T47D (cell line): ENCODE measurements around the gene NPIPB6.

Experiments
- DNase-seq, 2 experiments: peaks; one replicate each; pipeline versions ENCODE4 v3.0.0 to v3.0.0-alpha.2; 2011 to 2012; ENCODE audit warnings: low read depth in 1 of 2, low spot score in 1 of 2
- JUND ChIP-seq: IDR thresholded peaks from 2 replicates; pipeline ENCODE4 v1.6.1; 2012; ENCODE audit warnings: low read depth
- in situ Hi-C: cut with HindIII; loops from 2 replicates; pipeline ENCODE4 v1.10.0; 2016; ENCODE audit warnings: low sequenced_read_pairs, low pct_unique_long_range_greater_than_20kb

Gene NPIPB6

DNA sequence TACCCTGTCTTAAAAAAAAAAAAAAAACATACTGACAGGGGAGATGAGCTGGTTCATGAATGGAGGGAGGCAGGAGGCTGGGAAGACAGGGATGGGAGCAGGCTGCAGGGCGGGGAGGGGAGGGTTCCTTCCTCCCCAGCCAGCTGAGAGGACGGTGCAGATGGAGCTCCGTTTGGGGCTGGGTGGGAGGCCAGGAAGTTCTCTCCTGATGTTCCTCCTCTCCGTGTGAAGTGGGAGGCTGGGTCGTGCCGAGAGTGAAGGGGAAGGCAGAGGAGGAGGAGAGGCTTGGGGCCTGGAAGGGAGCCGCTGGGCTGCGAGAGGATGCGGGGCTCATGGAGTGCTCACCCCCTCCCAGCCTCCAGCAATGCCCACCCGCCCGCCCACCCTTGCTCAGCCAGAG lies 49.7 kb downstream of the NPIPB6 start:
- in situ Hi-C loops, result no loop called here
- DNase-seq, result no peak
- TF ChIP-seq JUND, result no peak

DNA sequence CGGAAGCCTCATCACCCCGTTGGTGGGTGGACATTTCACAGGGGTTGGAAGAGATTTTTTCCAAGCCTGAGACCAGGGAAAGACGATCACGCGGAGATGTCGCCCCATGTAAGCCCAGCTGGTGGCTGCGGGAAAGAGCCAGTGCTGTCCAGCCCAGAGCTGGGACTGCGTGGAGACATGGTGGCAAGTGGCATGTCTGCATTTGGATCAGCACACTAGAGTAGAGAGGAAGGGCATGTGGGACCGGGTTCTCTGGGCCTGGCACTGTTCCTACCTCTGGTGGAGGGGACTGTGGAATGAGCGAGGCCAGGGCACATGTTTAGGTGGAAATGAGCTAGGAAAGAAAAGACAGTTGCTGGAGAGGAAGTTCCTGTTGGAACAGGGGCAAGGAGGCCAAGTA lies 51.0 kb downstream of the NPIPB6 start:
- TF ChIP-seq JUND, result no peak
- in situ Hi-C loops, result no loop called here
- no peak for DNase-seq

DNA sequence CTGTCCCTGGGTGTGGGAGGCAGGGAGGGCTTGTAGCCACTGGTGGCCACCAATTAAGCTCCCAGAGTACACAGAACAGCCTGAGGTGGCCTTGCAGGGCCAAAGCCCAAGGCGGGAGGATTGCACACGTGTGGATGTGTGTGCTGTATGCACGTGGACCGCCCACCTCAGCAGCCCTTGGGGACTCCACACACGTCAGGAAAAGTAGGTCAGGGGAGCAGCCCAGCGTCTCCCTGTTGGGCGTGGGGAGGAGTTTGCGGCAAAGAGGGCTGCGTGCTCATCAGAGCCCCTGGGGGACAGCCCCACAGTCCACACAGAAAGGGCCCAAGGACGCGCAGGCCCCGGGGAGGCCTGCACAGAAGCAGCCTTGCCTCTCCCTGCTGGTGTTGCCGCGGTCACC lies 51.4 kb downstream of the NPIPB6 start:
- in situ Hi-C loops, result no loop called here
- no peak for TF ChIP-seq JUND
- DNase-seq, result no peak

DNA sequence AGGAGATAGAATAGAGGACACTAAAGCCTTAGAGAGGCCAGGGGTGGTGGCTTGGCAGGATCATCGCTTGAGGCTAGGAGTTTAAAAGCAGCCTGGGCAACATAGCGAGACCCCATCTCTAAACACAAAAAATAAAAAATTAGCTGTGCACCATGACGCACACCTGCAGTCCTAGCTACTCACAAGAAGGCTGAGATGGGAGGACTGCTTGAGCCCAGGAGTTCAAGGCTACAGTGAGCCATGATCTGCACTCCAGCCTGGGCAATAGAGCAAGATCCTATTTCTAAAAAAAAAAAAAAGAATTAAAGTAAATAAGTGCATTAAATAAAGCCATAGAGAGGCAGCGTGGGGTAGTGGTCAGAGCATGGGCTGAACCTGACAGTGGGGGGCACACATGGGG lies 51.9 kb downstream of the NPIPB6 start:
- in situ Hi-C loops, result no loop called here
- no peak for DNase-seq
- TF ChIP-seq JUND, result no peak

DNA sequence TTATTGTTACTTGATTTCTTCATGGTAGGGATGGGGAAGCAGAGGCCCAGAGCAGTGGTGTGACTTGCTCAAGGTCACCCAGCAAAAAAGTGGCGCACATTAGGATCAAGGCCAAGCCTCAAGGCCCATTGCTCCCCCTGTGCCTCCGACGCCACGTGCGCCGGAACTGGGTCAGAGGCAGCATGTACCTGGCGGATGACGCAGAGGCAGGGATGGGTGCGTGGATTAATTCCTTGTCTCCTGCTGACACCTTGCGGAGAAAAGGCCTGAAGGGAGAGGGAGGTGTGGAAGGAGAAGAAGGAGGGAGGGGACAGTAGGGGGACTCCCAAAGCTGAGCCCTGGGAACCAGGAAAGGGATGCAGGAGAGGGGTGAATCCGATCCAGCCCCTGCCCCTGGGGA lies 52.5 kb downstream of the NPIPB6 start:
- no peak for DNase-seq
- TF ChIP-seq JUND, result no peak
- in situ Hi-C loops, result no loop called here

DNA sequence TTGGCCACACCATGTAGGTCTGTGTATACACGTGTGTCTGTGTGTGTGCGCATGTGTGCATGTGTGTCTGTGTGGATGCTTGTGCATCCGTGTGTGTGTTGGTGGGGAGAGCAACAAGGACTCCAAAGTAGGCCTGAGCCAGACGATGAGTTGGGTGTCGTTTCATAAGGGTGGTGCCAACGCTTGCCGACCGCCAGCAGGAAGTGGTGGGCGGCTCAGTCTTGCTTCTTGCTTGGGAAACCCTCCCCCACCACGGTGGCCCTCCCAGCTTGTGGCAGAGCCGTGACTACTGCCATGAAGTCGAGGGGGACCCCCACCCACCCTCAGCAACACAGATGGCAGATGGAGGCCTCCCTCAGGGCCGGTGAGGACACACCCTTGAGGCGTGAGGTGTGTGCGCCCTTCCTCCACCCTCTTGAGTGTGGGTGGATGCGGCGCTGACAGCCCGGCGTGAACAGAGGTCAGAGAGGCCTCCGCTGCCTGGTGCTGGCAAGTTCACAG lies 53.4 kb downstream of the NPIPB6 start:
- TF ChIP-seq JUND, result no peak
- DNase-seq, result no peak
- in situ Hi-C loops, result no loop called here

DNA sequence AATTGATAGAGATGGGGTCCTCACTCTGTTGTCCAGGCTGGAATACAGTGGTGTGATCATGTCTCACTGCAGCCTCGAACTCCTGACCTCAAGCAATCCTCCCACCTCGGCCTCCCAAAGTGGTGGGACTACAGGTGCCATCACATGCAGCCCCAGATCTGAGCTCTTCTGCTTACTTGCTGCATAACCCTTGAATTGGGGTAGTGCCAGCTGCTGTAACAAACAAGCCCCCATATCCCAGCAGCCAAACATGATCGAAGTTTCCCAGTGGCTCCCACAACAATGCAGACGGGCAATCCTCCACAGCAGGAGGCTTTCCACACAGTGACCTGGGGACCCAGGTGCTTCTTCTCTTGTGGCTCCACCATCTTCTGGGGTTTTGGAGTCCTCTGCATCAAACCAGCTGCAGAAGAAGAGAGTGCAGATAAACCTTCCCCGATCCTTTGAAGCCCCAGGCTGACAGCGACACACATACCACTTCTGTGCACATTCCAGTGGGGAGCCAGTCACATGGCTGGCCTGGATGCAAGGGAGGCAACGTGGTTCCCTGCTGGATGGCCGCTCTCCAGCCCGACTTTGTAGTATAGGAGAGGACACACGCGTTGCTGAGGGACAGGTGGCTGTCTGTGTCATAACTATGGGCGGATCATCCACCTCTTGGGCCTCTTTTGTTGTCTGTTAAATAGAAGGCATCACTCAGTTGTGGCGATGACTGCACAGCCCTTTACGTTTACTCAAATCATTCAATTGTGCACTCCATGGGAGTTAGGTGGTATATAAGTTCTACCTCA lies 54.3 kb downstream of the NPIPB6 start:
- in situ Hi-C loops, result no loop called here
- TF ChIP-seq JUND, result no peak
- no peak for DNase-seq

DNA sequence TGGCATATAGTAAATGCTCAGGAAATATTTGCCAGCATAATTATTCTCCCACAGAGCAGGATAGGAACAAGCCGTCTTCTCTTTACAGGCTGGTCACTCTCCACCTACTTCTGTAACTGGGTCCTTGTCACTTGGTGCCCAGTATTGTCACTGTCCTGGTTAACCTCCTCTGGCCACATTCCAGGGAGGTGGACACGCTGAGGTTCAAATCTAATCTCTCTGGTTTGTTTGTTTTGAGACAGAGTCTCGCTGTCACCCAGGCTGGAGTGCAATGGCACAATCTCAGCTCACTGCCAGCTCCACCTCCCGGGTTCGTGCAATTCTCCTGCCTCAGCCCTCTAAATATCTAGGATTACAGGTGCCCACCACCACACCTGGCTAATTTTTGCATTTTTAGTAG lies 55.4 kb downstream of the NPIPB6 start:
- no peak for DNase-seq
- in situ Hi-C loops, result no loop called here
- TF ChIP-seq JUND, result no peak

DNA sequence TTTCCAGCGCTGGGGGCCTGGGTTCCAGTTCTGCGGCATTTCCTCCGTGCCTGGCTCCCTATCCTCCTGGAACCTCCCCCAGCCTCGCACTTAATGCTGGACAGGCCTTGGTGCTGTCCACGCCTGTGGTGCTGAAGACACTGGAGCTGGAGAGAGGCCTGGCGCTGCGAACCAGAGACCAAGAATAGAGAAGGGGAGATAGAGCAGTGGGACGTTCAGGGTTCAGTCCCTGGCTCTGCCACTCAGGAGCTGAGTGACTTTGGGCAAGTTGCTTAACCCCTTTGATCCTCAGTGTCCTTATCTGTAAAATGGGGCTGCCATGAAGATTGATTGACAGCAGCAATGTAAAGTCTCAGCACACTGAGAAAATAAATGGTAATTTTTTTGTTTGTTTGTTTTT lies 59.1 kb downstream of the NPIPB6 start:
- no peak for TF ChIP-seq JUND
- in situ Hi-C loops, result no loop called here
- DNase-seq, result peak; percentile 60 to 78

DNA sequence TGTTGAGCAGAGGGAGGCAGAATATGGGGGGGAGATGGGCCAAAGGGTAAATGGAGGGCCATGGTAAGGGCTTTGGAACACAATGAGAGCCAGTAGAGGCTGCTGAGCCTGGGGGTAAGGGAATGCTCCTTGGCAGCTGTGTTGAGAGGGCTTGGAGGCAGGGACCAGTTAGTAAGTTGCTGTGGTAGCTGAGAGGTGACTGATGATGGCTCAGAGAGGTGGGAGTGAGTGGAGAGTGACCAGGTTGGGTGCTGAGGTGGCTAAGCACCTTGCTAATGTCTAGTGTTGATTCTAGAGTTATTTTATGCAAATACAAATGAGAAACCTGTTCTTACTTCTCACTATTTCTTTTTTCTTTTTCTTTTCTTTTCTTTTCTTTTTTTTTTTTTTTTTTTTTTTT lies 60.2 kb downstream of the NPIPB6 start:
- in situ Hi-C loops, result no loop called here
- TF ChIP-seq JUND, result no peak
- no peak for DNase-seq

DNA sequence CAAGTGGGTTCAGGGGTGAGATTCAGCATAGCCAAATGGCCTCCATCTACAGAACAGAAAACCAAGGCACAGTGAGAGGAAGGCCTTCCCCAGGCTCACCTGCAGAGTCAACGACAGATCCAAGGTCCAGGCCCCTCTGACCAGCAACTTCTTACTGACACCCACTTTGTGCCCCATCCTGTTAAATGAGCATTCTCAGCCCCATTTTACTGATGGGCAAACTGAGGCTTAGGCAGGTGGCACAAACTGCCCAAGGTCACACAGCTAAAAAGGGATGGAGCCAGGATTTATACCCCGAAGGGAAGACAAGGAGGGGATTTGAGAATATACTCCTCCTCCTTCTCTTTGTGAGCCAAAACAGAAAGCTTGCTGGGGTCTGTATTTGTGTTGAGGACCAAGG lies 61.7 kb downstream of the NPIPB6 start:
- no peak for TF ChIP-seq JUND
- in situ Hi-C loops, result no loop called here
- no peak for DNase-seq

DNA sequence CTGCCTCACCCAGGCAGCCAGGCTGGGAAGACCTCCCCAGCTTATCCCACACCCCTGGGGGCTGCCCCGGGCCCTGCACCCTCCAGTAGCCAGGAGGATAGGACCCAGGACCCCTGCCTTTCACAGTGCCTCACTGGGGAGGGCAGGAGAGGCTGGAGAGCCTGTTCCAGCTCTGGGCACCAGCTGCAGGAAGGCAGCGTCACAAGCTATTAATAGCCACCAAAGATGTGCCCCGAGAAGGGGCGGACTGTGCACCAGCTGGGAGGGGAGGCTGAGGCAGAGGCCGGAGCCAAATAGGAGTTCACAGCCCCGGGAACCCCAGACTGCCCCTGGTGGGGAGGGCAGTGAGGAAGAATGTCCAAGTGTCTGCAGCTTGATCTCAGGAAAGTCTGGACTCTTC lies 62.2 kb downstream of the NPIPB6 start:
- in situ Hi-C loops, result no loop called here
- TF ChIP-seq JUND, result no peak

DNA sequence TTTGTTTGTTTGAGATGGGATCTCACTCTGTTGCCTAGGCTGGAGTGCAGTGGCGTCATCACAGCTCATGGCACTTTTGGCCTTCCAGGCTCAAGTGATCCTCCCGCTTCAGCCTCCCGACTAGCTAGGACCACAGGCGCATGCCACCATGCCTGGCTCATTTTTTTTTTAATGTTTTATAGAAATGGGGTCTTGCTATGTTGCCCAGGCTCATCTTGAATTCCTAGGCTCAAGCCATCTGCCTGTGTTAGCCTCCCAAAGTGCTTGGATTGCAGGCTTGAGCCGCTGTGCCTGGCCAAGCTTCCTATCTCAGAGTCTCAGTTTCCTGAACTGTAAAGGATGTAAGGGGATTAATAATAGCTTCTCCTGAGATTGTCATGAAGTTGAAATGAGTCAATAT lies 63.0 kb downstream of the NPIPB6 start:
- TF ChIP-seq JUND, result no peak
- in situ Hi-C loops, result no loop called here
- no peak for DNase-seq

More for the DNA sequence above, 62.2 kb downstream of the NPIPB6 start:
- no peak for DNase-seq

DNA sequence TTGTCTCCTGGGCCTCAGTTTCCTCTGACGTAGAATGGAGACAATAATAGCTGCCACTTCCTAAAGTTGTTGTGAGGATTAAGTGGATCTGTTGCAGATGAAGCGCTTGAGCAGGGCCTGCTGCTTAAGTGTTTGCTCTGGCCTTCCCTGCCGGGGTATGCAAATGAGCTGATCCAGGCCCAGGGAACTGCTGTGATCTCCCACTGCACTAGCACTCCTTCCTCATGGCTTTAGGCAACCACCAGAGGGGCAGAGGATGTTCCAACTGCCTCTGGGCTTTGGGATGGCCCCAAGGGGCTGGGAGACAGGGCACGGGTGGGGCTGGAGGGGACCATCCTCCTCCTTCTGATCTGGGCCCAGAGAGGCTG lies 64.8 kb downstream of the NPIPB6 start:
- no peak for DNase-seq
- in situ Hi-C loops, result no loop called here
- TF ChIP-seq JUND, result no peak
